AG10803 (cell line): ENCODE results near the gene U2AF1L4.

Source experiments
- DNase-seq: peaks from one replicate; pipeline ENCODE4 v3.0.0; 2010; ENCODE audit warnings: low read depth
- H3K4me3 ChIP-seq: 2 replicates; pipeline ENCODE4 v1.5.1; 2011; ENCODE audit warnings: mild to moderate bottlenecking, low read length, control low read depth
- CTCF ChIP-seq: conservative IDR thresholded peaks from 2 replicates; pipeline ENCODE4 v1.5.1; 2011; ENCODE audit warnings: mild to moderate bottlenecking, low read length, control low read depth, inconsistent platforms

Gene U2AF1L4

DNA sequence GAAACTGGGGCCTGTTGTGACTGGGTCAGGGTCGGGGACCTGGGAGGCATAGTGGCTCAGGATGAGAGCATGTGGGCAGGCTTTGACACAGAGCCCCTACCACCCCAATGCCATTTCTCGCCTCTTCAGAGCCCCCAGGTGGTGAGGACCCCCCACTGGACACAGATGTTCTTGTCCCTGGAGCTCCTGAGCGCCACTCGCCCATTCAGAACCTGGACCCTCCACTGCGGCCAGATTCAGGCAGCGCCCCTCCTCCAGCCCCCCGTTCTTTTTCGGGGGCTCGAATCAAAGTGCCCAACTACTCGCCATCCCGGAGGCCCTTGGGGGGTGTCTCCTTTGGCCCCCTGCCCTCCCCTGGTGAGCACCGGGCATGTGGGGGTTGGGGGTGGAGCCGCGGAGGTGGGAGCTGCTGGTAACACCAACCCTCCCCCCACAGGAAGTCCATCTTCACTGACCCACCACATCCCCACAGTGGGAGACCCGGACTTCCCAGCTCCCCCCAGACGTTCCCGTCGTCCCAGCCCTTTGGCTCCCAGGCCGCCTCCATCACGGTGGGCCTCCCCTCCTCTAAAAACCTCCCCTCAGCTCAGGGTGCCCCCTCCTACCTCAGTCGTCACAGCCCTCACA is 13.3 kb downstream of the U2AF1L4 start:
- DNase-seq, result no peak
- H3K4me3 ChIP-seq, result no peak overlapping the region
- TF ChIP-seq CTCF, result no peak

DNA sequence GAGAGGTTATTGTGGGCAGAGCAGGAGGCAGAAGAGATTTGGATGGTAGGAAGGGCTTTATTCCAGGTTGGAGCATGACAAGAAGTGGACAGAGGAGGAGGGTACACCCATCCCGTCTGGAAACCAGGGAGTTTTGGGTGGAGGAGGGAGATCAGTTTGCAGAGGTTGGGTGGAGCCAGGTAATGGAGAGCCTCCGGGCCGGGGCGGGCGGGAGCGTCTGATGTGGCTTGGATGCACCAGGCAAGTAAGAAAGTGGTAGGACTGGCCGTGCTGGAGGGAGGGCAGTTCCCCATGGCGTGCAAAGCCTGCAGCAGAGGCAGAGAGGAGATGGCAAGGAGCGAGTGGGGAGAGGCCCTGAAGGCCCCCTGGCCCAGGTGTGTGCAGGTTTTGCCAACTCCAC is 13.9 kb downstream of the U2AF1L4 start:
- no peak for DNase-seq
- H3K4me3 ChIP-seq, result no peak overlapping the region
- no peak for TF ChIP-seq CTCF

DNA sequence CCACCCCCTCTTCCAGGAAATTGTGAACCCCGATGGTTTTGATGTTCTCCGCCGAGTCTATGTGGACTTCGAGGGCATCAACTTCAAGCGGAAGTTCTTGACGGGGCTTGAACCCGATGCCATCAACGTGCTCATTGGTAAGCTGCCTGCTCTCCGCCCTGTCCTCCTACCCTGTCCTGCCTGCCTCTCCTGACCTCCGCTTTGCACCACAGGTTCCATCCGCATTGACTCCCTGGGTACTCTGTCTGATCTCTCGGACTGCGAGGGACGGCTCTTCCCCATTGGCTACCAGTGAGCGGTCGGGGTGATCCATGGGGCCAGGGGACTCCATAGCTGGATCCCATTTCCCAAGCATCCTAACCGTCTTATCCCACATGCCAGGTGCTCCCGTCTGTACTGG is 14.9 kb downstream of the U2AF1L4 start:
- no peak for DNase-seq
- H3K4me3 ChIP-seq, result no peak overlapping the region
- no peak for TF ChIP-seq CTCF

DNA sequence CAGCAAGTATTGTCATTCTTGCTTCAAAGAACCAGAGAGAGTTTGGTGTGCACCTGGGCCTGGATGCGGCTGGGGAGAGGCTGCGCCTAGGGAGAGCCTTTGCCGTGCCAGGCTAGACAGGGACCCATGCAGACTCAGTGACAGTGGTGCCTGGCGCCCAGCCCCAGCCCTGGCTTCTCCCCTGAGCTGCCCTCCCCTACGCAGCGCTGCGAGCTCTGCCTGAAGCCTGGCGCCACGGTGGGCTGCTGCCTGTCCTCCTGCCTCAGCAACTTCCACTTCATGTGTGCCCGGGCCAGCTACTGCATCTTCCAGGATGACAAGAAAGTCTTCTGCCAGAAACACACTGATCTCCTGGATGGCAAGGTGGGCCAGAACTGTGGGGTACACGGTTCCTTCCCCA is 15.5 kb downstream of the U2AF1L4 start:
- no peak for TF ChIP-seq CTCF

DNA sequence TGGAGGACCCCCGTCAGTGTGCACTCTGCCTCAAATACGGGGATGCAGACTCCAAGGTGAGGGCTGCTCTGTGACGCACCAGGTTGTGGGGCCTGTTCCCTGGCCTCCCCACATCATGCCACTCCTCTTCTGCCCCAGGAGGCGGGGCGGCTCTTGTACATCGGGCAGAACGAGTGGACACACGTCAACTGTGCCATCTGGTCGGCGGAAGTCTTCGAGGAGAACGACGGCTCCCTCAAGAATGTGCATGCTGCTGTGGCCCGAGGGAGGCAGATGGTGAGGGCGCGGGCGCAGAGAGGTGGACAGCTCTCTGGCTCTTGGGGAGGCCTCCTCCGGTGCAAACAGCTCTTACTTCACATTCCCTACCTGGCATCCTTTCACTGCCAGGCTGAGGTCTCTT is 16.2 kb downstream of the U2AF1L4 start:
- TF ChIP-seq CTCF, result no peak
- no peak overlapping the region for H3K4me3 ChIP-seq
- no peak for DNase-seq

More for the DNA sequence above, 15.5 kb downstream of the U2AF1L4 start:
- no peak for DNase-seq
- H3K4me3 ChIP-seq, result no peak overlapping the region

GRCh38 chr19:35727956-35728706 is 17.1 kb downstream of the U2AF1L4 start:
- DNase-seq, result no peak
- TF ChIP-seq CTCF, result no peak
- no peak overlapping the region for H3K4me3 ChIP-seq
